ENCODE results near the gene INPP5B.

INPP5B gene

DNA sequence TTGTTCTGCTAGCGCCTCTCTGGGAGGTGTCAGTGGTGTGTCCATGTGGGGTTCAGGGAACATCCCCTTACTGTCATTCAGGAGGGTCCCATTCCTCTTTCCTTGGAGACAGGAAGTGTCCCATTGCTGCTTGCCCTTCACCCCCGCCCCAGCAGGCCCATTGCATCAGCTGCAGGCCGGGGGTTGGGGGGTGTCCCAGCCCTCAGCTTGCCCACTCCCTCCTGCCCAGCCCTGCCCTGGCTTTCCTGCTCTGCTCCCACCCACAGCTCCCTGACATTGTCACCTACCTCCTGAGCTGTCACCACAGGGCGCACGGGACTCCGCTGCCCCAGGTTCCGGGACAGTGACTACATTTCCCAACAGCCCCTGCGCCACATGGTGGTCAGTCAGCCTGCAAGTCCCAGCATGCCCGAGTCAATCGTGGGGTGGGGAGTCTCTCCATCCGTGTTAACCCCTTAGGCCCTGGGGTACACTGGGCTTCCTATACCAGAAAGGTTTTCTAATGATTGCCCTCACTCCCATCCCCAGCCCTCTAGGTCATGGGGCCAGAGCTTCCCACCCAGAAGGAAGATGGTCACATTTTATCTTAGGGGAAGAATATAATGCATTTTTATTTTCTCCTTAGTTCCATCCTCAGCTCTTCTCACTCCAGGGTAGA, at the start of gene INPP5B:
Gene INPP5B (minus strand): TSS at position 351 of the 658 bp plus-strand sequence. CDS start 745 bp downstream, outside the sequence.
- no peak for FAIRE-seq
- peak; percentile 97 for DNase-seq (ENCODE audit: insufficient read length, low spot score)
- TF ChIP-seq CTCF (IDR thresholded peaks at IDR 0.05; ENCODE audit: insufficient read depth, missing control alignments): no peak

GRCh38 chr1:37995751-37996345, 49.0 kb upstream of the INPP5B start:
- FAIRE-seq (no peak), DNase-seq (ENCODE audit: insufficient read length, low spot score) (no peak)
- no peak for TF ChIP-seq CTCF (IDR thresholded peaks at IDR 0.05; ENCODE audit: insufficient read depth, missing control alignments)

DNA sequence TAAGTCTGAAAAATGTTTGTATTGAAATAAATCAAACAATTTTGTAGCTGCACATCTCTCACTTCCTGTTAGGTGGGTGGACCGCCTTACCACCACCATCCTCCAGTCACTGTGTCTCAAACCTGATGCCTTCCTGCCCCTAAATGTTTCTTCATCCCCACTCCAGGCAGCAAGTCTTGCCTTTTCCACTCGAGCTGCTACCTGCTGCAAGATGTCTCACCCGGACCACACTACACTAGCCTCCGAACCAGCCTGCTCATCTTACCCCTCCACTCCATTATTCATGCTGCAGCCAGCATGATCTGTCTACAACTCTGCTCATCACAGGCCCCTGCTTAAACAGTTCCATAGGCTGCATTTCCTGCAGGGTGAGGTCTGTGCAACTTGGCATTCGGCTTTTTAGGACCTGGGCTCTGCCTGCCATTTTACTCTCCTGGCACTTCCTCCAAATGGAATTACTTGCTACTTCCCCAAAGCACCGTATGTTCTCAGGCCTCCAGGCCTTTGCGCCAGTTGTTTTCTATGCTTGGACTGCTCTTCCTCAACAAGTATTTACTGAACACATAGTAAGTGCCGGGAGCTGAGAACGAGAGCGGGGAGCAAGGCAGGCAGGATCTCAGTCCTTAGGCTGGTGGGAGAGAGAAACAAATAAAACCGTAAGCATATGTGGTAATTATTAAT, 48.2 kb upstream of the INPP5B start:
- TF ChIP-seq CTCF (IDR thresholded peaks at IDR 0.05; ENCODE audit: insufficient read depth, missing control alignments): no peak
- no peak for FAIRE-seq
- DNase-seq (ENCODE audit: insufficient read length, low spot score): no peak

DNA sequence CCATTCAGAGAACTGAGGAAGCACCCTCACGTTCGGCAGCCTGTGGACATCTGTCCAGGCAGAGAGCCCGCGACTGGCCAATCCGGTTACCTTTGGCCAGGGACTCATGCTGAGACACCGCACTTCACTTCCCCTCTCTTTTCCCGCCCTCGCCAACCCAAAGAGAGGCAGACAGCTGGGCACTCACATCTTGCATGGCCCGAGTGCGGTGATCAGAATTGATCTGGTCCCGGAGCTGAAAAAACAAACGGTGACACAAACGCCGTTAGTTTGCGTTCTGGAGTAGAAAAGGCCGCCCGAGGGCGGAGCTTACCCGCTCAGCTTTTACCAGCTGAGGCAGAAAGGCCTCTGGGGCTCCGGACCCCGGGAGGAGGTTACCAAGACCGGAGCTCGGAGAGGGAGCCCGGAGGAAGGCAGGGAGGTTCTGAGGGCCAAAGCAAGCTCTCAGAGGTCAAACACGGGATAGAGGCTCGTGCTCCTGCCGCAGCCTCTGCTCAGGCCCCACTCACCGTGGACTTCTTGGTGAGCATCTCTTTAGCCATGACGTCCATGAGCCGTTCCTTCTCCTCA, 42.6 kb upstream of the INPP5B start:
- no peak for DNase-seq (ENCODE audit: insufficient read length, low spot score)
- TF ChIP-seq CTCF (IDR thresholded peaks at IDR 0.05; ENCODE audit: insufficient read depth, missing control alignments): no peak
- no peak for FAIRE-seq

GRCh38 chr1:37987679-37988078, 40.8 kb upstream of the INPP5B start:
- no peak for DNase-seq (ENCODE audit: insufficient read length, low spot score)
- no peak for TF ChIP-seq CTCF (IDR thresholded peaks at IDR 0.05; ENCODE audit: insufficient read depth, missing control alignments)
- FAIRE-seq: no peak

DNA sequence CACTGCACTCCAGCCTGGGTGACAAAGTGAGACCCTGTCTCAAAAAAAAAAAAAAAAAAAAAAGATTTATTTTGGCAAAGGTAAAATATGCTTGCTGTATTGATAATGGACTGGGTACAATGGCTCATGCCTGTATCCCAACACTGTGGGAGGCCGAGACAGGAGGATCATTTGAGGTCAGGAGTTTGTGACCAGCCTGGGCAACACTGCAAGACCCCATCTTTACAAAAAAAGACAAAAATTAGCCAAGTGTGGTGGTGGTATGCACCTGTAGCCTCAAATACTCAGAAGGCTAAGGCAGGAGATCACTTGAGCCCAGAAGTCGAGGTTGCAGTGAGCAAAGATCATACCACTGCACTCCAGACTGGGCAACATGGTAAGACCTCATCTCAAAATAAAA, 36.7 kb upstream of the INPP5B start:
- FAIRE-seq: no peak
- TF ChIP-seq CTCF (IDR thresholded peaks at IDR 0.05; ENCODE audit: insufficient read depth, missing control alignments): no peak
- DNase-seq (ENCODE audit: insufficient read length, low spot score): no peak

All from D721Med (cell line).